HepG2 (cell line): Measurements from ENCODE around the gene SCARF1. TPM values are rescaled to one million over a fixed set of nuclear protein-coding genes. Genes with fewer than 3 reads are reported as not detected.

Experiments
- ASH2L ChIP-seq: fragments of 300-600, 200-600 bp; sonication (generic); IDR thresholded peaks from 2 replicates; pipeline ENCODE4 v1.7.0; 2017; ENCODE audit warnings: low read depth, mild to moderate bottlenecking, moderate library complexity, mixed read lengths, low read length; ENCODE audit not compliant: insufficient read length
- ATF7 ChIP-seq, 2 experiments: fragments of 450-650 bp in 1 of 2; sonication (generic) in 1 of 2; formaldehyde crosslinking in 1 of 2; IDR thresholded peaks; 2 replicates each; pipeline versions ENCODE4 v1.4.0 to v1.6.1; 2016 to 2020; ENCODE audit warnings: antibody characterized with exemption in 1 of 2, mild to moderate bottlenecking in 1 of 2, missing genetic modification reagents in 1 of 2
- HNRNPUL1 ChIP-seq: fragments of 200-400 bp; formaldehyde crosslinking; IDR thresholded peaks from 2 replicates; pipeline ENCODE4 v1.6.1; 2017; ENCODE audit warnings: low read depth, mild to moderate bottlenecking, low read length, moderate library complexity
- MXD1 ChIP-seq: sonication (generic); formaldehyde crosslinking; IDR thresholded peaks from 2 replicates; pipeline ENCODE4 v1.4.0; 2020; ENCODE audit warnings: mild to moderate bottlenecking, missing genetic modification reagents
- NFE2 ChIP-seq: sonication (generic); formaldehyde crosslinking; IDR thresholded peaks from 2 replicates; pipeline ENCODE4 v1.4.0; 2020; ENCODE audit warnings: missing genetic modification reagents
- SIN3A ChIP-seq: IDR thresholded peaks from 2 replicates; pipeline ENCODE4 v1.6.1; 2011; ENCODE audit warnings: low read depth, mild to moderate bottlenecking, control low read depth, low read length, borderline replicate concordance
- SMAD9 ChIP-seq: sonication (generic); formaldehyde crosslinking; IDR thresholded peaks from 2 replicates; pipeline ENCODE4 v1.5.1; 2020; ENCODE audit warnings: mild to moderate bottlenecking, missing genetic modification reagents
- SP4 ChIP-seq: sonication (generic); formaldehyde crosslinking; IDR thresholded peaks from 2 replicates; pipeline ENCODE4 v1.8.1; 2023; ENCODE audit warnings: mild to moderate bottlenecking, missing genetic modification reagents
- SRF ChIP-seq: IDR thresholded peaks from 2 replicates; pipeline ENCODE4 v1.6.1; 2011; ENCODE audit warnings: mild to moderate bottlenecking, low read depth, low read length, moderate library complexity
- TBL1XR1 ChIP-seq: fragments of 150-350 bp; IDR thresholded peaks from 2 replicates; pipeline ENCODE4 v1.6.1; 2014; ENCODE audit warnings: borderline replicate concordance, low read length; ENCODE audit not compliant: partially characterized antibody
- TFAP4 ChIP-seq: sonication (generic); IDR thresholded peaks from 2 replicates; pipeline ENCODE4 v1.6.1; 2016; ENCODE audit warnings: low read depth, borderline replicate concordance
- USF2 ChIP-seq, 2 experiments: sonication (generic) in 1 of 2; formaldehyde crosslinking in 1 of 2; IDR thresholded peaks; 2 replicates each; pipeline versions ENCODE4 v1.5.1 to v1.6.1; 2011 to 2020; ENCODE audit warnings: borderline replicate concordance in 1 of 2, low read depth in 1 of 2, low read length in 1 of 2, mild to moderate bottlenecking in 1 of 2, missing genetic modification reagents in 1 of 2, moderate library complexity in 1 of 2
- ZBED4 ChIP-seq: sonication (generic); formaldehyde crosslinking; IDR thresholded peaks from 2 replicates; pipeline ENCODE4 v1.4.0; 2020; ENCODE audit warnings: missing genetic modification reagents, borderline replicate concordance
- ZBTB37 ChIP-seq: sonication (generic); formaldehyde crosslinking; IDR thresholded peaks from 2 replicates; pipeline ENCODE4 v1.4.0; 2020; ENCODE audit warnings: mild to moderate bottlenecking, missing genetic modification reagents
- ZKSCAN1 ChIP-seq: fragments of 150-350 bp; IDR thresholded peaks from 2 replicates; pipeline ENCODE4 v1.6.1; 2014; ENCODE audit warnings: low read length
- ZNF33B ChIP-seq: sonication (generic); formaldehyde crosslinking; IDR thresholded peaks from 2 replicates; pipeline ENCODE4 v1.5.1; 2020; ENCODE audit warnings: mild to moderate bottlenecking, missing genetic modification reagents
- ZUFSP ChIP-seq: sonication (generic); formaldehyde crosslinking; IDR thresholded peaks from 2 replicates; pipeline ENCODE4 v1.9.0; 2021; ENCODE audit warnings: missing genetic modification reagents, mild to moderate bottlenecking, borderline replicate concordance
- polyA plus RNA-seq, 8 experiments: library from polyadenylated mRNA; depleted of rRNA in 3 of 8; stranded (reverse) in 7 of 8; unstranded in 1 of 8; fragments of >200 nt; fragmentation: Illumina TruSeq in 4 of 8; extraction: Trizol in 4 of 8; gene quantifications; 2 replicates each; pipeline versions ENCODE4 v1.2.1 to v1.2.3, GENCODE V29; 2011 to 2016; ENCODE audit warnings: low read depth in 4 of 8, missing spikeins in 1 of 8, mixed read lengths in 1 of 8; ENCODE audit not compliant: insufficient read depth in 1 of 8
- total RNA-seq, 5 experiments: library from RNA; depleted of rRNA; stranded (reverse); fragments of >200 nt; fragmentation: Illumina TruSeq; extraction: Trizol; gene quantifications; 2 replicates each; pipeline ENCODE4 v1.2.3, GENCODE V29; 2016; ENCODE audit warnings: low read depth in 1 of 5

The SCARF1 gene
- total and polyA plus RNA-seq, 2 of the 13 experiments (the other 11 are each of a cell fraction or from before 2014, with no cell fraction given) = 0.24 to 0.71 TPM

GRCh38 chr17:1649844-1650501 is 4.4 kb upstream of the SCARF1 start, which contains the start of gene RILP (continued):
- TF ChIP-seq ZBED4 (CRISPR knock-in tag) (peak; percentile 87; the same call in 1 of the 2 replicates), ATF7 (IDR thresholded peaks at IDR 0.05) (no peak), ATF7 (CRISPR knock-in tag; IDR thresholded peaks at IDR 0.05) (no peak), HNRNPUL1 (no peak), NFE2 (CRISPR knock-in tag) (no peak), ZNF33B (CRISPR knock-in tag) (no peak), SIN3A (no peak), USF2 (IDR thresholded peaks at IDR 0.05; ENCODE audit: low read depth, low read length) (no peak), USF2 (CRISPR knock-in tag; IDR thresholded peaks at IDR 0.05; ENCODE audit: borderline replicate concordance) (no peak), TBL1XR1 (no peak), TFAP4 (peak; percentile 60; the same call in 1 of the 2 replicates), MXD1 (no peak), SMAD9 (CRISPR knock-in tag) (peak; percentile 20; the same call in 1 of the 2 replicates), SRF (no peak; the same call in 1 of the 2 replicates), ZKSCAN1 (no peak), ASH2L (peak; percentile 47), SP4 (CRISPR knock-in tag) (no peak; the same call in 1 of the 2 replicates), ZBTB37 (CRISPR knock-in tag) (no peak), ZUFSP (CRISPR knock-in tag) (no peak)
